SH-SY5Y (cell line): Measurements from ENCODE around the gene ADGRG6.

ENCODE experiments used
- GATA2 ChIP-seq: IDR thresholded peaks from 2 replicates; pipeline ENCODE4 v1.6.1; 2011; ENCODE audit warnings: mild to moderate bottlenecking, low read depth, low read length
- GATA3 ChIP-seq: IDR thresholded peaks from 2 replicates; pipeline ENCODE4 v1.6.1; 2011; ENCODE audit warnings: low read depth, mild to moderate bottlenecking, low read length, moderate library complexity

DNA sequence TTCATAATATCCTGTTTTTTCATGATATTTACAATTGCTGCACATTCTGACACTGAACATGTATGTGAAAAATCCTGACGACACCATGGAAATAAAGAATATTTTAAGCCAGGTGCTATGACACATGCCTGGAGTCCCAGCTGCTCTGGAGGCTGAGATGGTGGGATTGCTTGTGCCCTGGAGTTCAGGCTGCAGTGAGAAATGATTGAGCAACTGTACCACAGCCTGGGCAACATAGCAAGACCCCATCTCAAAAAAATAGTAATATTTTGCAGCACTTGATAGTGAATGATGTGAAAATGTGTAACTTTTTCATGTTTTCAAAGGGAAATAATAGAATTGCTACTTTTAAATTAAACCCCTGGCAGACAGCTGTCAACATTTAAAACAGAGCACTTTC lies 137.1 kb downstream of the ADGRG6 start:
- TF ChIP-seq GATA2 (no peak), GATA3 (no peak)
